HG02571 (cell line): ENCODE measurements around the gene SSB.
A peak's percentile ranks its signal among the peaks of the same experiment; 100 is the strongest.
"Not testable (repeated sequence)": the region's sequence is repeated elsewhere in the genome, so short reads cannot be mapped to it uniquely, and the experiment has no call there.

ENCODE experiments used
- ATAC-seq: cut with Tn5 transposase; IDR thresholded peaks from one replicate; pipeline ENCODE4 v1.9.1; 2021; ENCODE audit warnings: mild to moderate bottlenecking, moderate library complexity; ENCODE audit not compliant: unreplicated experiment

SSB gene

DNA sequence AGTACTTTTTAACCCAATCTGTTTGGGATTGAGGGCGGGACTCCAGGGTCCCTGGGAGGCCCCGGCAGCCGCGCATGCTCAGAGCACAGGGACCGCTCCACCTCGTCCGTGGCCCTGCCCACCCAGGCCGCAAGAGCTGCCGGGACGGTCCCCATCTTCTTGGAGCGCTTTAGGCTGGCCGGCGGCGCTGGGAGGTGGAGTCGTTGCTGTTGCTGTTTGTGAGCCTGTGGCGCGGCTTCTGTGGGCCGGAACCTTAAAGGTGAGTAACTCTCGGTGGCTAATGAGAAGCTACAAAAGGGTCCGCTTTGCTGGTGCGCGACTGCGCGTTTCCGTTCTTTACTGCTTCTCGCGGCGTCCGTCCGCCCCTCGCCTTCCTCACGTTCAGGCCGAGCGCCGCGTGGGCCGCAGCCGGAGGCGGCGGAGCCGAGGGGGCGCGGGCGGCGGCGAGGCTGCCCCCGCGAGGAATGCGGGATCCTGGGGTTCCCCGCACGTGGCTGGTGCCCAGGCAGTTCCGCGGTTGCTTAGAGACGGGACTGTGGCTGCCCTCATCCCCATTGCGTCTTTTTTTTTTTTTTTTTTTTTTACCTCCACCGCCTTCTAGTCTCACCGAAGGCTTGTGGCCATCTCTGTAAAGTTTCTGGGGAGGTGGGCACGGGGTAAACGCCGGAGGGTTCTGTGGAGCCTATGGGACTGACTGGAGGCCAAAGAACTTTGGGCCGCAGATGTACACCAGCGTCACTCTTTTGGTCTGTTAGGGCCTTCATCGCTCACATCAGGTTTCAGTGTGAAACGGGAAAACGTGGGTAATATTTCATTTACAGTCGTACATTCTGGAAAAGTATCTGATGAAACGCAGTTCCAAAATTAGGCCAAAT, at the start of gene SSB:
SSB (plus strand) TSS at position 154 of the 875 bp plus-strand sequence. CDS start 2,090 bp downstream, outside the sequence.
- peak; percentile 96 for ATAC-seq

DNA sequence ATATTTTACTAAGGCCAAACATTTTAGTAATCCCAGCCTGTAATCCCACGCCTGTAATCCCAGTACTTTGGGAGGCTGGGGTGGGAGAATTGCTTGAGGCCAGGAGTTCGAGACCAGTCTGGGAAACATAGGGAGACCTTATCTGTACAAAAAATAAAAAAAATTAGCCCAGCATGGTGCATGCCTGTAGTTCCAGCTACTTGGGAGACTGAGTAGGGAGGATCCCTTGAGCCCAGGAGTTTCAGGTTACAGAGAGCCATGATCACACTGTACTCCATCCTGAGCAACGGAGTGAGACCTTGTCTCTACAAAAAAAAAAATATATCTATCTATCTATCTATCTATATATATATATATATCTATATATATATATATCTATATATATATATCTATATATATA, 45.9 kb upstream of the SSB start:
- ATAC-seq: no peak

DNA sequence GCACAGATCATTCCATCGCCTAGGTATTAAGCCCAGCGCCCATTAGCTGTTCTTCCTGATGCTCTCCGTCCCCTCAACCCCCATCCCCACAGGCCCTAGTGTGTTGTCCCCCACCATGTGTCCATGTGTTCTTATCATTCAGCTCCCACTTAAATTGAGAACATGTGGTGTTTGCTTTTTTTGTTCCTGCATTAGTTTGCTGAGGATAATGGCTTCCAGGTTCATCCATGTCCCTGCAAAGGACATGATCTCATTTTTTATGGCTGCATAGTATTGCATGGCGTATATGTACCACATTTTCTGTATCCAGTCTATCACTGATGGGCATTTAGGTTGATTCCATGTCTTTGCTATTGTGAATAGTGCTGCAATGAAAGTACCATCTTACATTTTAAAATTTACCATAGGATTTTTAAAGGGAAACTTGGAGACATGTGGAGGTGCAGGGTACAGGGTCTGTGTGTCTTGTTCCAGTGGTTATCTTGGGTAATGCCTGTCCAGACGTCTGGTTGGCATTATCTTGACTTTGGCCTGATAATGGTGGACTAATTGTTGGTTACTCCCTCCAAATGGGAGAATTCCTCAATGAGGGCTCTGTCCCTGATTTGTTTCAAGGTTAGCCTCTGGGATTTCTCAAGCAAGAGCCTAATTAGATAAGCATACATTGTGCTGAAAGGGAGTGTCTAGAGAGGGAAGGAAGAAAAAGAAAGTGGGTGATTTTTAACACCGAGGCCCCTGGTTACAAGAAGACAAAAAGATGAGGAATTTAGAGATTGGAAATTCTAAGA, 43.4 kb upstream of the SSB start:
- no peak for ATAC-seq

DNA sequence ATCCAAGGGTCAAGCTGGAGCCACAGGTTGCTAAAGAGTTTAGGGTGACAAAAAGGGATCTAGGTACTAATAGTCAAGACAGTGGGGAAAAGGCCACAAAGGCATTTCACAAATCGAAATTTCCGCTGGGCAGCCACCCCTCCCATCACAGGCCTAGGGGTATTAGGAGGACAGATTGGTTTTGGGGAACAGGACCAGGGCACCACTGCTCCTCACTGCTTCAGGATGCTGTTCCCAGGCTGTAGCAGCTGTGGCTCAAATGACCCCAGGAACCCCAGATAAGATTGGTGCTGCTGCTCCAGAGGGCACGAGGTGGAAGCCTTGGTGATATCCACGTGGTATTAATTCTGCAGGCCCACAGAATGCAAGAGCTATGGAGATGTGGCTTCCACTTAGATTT, 42.3 kb upstream of the SSB start:
- ATAC-seq: no peak

GRCh38 chr2:169757356-169757755, 41.3 kb upstream of the SSB start:
- ATAC-seq: no peak

DNA sequence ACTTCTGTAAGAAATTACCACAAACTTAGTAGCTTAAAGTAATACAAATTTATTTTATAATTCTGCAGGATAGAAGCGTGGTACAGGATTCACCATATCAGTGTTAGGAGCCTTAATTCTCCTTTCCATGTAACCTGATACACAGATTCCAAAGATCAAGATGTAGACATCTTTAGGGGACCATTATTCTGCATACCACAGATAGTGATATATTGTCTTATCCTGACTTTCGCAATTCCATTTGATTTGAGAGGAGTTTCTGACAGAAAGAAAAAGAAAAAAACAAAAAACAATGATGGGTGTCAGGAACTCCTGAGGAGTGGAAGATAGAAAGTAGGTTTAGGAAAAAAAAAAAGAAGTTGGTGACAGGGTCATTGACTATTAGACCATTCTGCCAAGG, 40.9 kb upstream of the SSB start:
- ATAC-seq: no peak

DNA sequence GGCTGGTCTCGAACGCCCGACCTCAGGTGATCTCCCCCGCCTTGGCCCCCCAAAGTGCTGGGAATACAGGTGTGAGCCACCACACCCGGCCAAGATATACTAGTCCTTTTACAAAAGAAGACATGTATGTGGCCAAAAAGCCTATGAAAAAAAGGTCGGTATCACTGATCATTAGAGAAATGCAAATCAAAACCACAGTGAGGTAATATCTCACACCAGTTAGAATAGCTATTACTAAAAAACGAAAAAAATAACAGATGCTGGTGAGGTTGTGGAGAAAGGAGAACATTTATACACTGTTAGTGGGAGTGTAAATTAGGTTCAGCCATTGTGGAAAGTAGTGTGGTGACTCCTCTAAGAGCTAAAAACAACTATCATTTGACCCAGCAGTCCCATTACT, 38.7 kb upstream of the SSB start:
- no peak for ATAC-seq

DNA sequence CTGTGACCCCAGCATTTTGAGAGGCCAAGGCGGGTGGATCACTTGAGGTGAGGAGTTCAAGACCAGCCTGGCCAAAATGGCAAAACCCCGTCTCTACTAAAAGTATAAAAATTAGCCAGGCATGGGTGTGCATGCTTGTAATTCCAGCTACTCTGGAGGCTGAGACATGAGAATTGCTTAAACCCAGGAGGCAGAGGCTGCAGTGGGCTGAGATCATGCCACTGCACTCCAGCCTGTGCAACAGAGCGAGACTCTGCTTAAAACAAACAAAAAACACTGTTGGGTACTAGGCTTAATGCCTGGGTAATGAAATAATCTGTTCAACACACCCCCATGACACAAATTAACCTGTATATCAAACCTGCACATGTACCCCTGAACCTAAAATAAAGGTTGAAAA, 37.9 kb upstream of the SSB start:
- not testable (repeated sequence) for ATAC-seq

DNA sequence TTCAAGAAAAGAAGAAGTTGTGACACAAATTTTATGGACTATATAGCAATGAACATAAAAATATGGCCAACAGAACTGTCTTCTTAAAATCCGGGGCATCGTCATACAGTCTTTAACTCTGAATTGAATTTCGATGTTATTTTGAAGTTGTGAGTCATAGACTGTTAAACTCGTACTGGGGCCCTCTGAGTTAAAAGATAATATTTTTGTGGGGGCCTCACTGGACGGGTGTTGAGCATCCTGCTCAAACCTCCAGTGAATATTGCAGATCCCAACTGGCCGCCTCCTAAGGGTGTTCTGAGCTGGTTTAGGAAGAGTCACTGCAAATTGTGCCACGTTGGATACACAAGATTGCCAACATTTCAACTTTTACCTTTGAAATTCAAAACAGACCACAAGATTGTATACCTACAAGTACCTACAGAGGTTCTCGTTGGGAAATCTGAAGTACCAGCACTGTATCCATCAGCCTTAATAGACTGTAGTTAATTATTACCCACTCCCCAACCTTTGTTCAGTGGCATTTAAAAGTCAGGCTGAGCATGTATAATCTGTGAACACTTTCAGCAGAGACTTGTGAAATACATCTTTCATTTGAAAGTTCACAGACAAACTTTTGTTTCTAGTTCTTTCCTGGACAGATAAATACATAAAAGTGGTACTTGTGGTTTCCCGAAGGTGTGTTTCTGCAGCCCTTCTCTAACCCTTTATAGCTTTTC, 37.3 kb upstream of the SSB start:
- ATAC-seq: no peak

GRCh38 chr2:169761970-169762292, 36.7 kb upstream of the SSB start:
- no peak for ATAC-seq

DNA sequence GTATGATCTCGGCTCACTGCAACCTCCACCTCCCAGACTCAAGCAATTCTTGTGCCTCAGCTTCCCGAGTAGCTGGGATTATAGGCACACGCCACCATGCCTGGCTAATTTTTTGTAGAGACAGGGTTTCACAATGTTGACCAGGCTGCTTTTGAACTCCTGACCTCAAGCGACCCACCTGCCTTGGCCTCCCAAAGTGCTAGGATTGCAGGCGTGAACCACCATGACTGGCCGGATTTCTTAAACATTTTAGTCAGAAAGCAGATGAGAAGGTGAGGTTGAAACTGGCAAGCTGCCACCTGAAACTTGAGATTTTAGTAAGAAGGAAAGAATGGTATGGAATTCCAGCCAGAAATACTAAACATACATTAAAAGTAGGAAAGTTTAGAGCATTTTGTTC, 33.1 kb upstream of the SSB start:
- ATAC-seq: no peak

DNA sequence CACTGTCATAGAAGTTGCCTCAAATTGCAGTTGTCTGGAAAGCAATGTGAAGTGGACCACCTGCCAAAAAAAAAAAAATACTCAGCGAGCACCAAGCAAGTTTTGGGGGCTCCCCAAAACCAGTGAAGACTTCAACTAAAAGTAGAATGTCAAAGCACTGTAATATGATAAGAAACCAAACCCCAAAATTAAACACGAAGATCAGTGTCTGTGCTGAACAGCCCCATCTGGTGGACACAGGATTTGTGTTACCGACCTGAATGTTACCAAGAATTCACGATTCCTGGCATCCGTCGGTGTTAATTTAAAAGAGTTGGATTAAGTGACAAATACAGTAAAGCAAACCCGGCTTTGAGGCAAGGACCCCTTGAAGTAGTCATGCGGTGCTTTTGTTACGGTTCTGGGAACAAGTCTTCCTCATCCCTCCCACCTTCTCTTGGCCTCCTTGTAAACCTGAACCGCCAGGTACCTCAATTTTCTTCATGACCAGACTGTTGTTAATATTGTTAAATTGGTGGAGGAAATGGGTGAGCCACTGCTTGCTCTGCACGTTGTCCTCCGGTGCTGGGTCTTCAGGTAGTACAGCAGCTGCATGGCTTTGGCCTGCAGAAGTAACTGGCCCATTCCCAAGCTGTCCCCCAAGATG, 31.3 kb upstream of the SSB start:
- no peak for ATAC-seq

- no peak for ATAC-seq
These were observed 30.2 kb upstream of the SSB start for GRCh38 chr2:169768262-169768995.

GRCh38 chr2:169771021-169771420, 27.6 kb upstream of the SSB start:
- ATAC-seq: no peak

GRCh38 chr2:169771612-169772011, 27.1 kb upstream of the SSB start:
- no peak for ATAC-seq

DNA sequence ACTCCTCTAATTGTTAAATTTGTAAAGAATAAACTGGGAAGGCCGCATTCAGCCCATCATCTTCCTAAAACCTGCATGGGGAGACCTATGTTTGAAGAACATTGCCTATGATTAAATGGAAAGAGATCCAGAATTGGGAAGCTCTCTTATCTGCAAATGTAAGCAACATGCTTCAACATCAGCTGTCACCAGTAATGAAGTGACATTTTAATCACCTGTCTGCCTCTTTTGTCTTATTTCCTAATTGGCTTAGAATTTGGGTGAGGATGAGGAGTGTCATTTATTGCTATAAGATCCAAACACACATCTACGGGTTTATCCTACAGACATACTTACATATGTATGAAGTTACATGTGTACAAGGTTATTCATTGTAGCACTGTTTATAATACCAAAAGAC, 26.0 kb upstream of the SSB start:
- ATAC-seq: no peak

DNA sequence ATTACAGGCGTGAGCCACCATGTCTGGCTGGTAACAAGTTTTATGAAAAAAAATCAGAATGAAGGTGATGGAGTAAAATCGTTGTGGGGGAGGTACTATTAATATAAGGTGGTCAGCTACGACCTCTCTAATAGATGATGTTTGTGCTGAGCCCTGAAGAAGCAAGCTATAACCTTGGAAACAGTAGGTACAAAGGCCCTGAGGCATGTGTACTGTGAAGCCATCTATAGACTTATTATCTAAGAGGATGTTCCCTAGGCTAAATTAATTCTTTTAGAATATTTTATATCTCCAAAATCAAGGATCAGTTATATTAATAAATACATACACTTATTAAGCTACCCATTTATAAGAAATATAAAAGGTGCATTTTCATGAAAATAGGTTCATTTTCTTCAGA, 23.3 kb upstream of the SSB start:
- no peak for ATAC-seq

DNA sequence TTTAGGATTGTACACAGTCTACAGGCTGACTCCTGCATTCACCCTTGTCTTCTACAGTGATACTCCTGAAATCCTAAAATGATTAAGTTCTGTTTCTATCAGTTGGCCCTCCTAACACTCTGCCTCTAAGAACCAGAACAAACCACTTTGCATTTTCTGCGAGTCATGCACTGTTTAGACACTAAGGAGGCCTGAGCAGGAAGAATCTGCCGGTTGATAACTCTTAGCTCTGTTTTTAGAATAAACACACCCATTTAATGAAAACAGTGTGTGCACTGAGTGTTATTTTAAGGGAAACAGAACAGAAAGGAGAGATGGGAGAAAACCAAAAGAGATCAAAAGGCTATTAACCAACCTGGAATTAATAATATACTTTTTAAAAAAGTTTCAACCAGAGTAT, 22.9 kb upstream of the SSB start:
- ATAC-seq: no peak

DNA sequence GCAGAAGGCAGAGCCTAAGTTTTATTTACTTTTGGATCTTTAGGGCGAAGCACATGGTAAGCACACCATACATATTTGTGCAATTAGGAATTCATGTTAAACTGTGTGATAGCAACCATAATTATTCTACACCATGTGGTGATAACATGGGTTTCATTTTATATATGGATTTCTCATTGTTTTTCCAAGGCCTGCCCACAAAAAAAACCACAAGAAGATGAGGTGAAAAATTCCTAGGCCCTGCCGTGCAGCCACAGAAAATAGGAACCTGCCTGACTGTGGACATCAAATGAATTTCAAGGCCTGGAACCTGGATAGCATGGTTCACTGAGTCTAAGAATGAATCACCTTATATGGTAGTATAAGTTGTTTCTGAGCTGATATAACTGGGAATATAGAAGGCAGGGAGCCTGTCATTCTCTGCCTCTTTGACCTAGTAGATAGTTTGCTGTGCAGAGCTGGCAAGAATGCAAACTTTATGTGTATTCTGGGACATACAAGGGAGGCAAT, 22.4 kb upstream of the SSB start:
- no peak for ATAC-seq

- ATAC-seq: no peak
These were observed 20.2 kb upstream of the SSB start for GRCh38 chr2:169778446-169778845.
